Mesenchymal stem cell (in vitro differentiated cells and primary cell): ENCODE results near the gene HYDIN.
"Not testable (repeated sequence)": the region's sequence is repeated elsewhere in the genome, so short reads cannot be mapped to it uniquely, and the experiment has no call there.

Experiments used
- DNase-seq: peaks from one replicate; pipeline ENCODE4 v3.0.0-alpha.2; 2013
- H2AFZ ChIP-seq: one replicate; pipeline ENCODE4 v1.6.1; 2013; ENCODE audit warnings: low read depth, mild to moderate bottlenecking, control low read depth, inconsistent platforms, low read length, moderate library complexity
- H2AK5ac ChIP-seq: 2 replicates; pipeline ENCODE4 v1.6.1; 2013; ENCODE audit warnings: low read length, moderate library complexity, mild to moderate bottlenecking, inconsistent platforms; ENCODE audit not compliant: severe bottlenecking
- H2BK120ac ChIP-seq: one replicate; pipeline ENCODE4 v1.6.1; 2013; ENCODE audit warnings: low read depth, mild to moderate bottlenecking, inconsistent platforms, low read length, moderate library complexity
- H2BK12ac ChIP-seq, 2 experiments: one replicate each; pipeline ENCODE4 v1.6.1; 2013; ENCODE audit warnings: inconsistent platforms in 2 of 2, low read length in 2 of 2, mild to moderate bottlenecking in 2 of 2, moderate library complexity in 2 of 2, control low read depth in 1 of 2
- H2BK15ac ChIP-seq: one replicate; pipeline ENCODE4 v1.6.1; 2013; ENCODE audit warnings: mild to moderate bottlenecking, low read depth, inconsistent platforms; ENCODE audit not compliant: poor library complexity, severe bottlenecking
- H2BK5ac ChIP-seq: 2 replicates; pipeline ENCODE4 v1.6.1; 2013; ENCODE audit warnings: low read depth, mild to moderate bottlenecking, low read length, control low read depth, inconsistent platforms; ENCODE audit not compliant: poor library complexity, severe bottlenecking
- H3K14ac ChIP-seq, 2 experiments: one replicate each; pipeline ENCODE4 v1.6.1; 2013; ENCODE audit warnings: inconsistent platforms in 2 of 2, low read length in 2 of 2, control low read depth in 1 of 2, mild to moderate bottlenecking in 1 of 2, moderate library complexity in 1 of 2
- H3K18ac ChIP-seq, 2 experiments: one replicate each; pipeline ENCODE4 v1.6.1; 2013; ENCODE audit warnings: inconsistent platforms in 2 of 2, low read length in 2 of 2, control low read depth in 1 of 2, low read depth in 1 of 2, mild to moderate bottlenecking in 1 of 2
- H3K23ac ChIP-seq, 2 experiments: one replicate each; pipeline ENCODE4 v1.6.1; 2013; ENCODE audit warnings: inconsistent platforms in 2 of 2, low read length in 2 of 2, mild to moderate bottlenecking in 2 of 2, moderate library complexity in 2 of 2, control low read depth in 1 of 2
- H3K27ac ChIP-seq: 2 replicates; pipeline ENCODE4 v1.5.1; 2013; ENCODE audit warnings: mild to moderate bottlenecking, moderate library complexity, low read length, control low read depth, inconsistent platforms; ENCODE audit not compliant: poor library complexity, severe bottlenecking
- H3K27me3 ChIP-seq, 2 experiments: 2 replicates each; pipeline versions ENCODE4 v1.6.1 to v1.7.0; 2013; ENCODE audit warnings: low read length in 2 of 2, mild to moderate bottlenecking in 2 of 2, moderate library complexity in 2 of 2, control low read depth in 1 of 2, inconsistent platforms in 1 of 2; ENCODE audit not compliant: control insufficient read depth in 1 of 2, insufficient read depth in 1 of 2
- H3K36me3 ChIP-seq, 2 experiments: 2 replicates each; pipeline versions ENCODE4 v1.6.1 to v1.7.0; 2013; ENCODE audit warnings: low read length in 2 of 2, control low read depth in 1 of 2, inconsistent platforms in 1 of 2, low read depth in 1 of 2, mild to moderate bottlenecking in 1 of 2; ENCODE audit not compliant: insufficient read depth in 2 of 2, control insufficient read depth in 1 of 2
- H3K4ac ChIP-seq, 2 experiments: one replicate each; pipeline ENCODE4 v1.6.1; 2013; ENCODE audit warnings: inconsistent platforms in 2 of 2, low read length in 2 of 2, mild to moderate bottlenecking in 2 of 2, moderate library complexity in 2 of 2, control low read depth in 1 of 2, low read depth in 1 of 2
- H3K4me1 ChIP-seq: 2 replicates; pipeline ENCODE4 v1.6.1; 2013; ENCODE audit warnings: low read depth, low read length, control low read depth; ENCODE audit not compliant: control insufficient read depth, insufficient read depth
- H3K4me2 ChIP-seq: 2 replicates; pipeline ENCODE4 v1.6.1; 2013; ENCODE audit warnings: low read length, mild to moderate bottlenecking, inconsistent platforms; ENCODE audit not compliant: poor library complexity, severe bottlenecking
- H3K4me3 ChIP-seq, 2 experiments: 2 replicates each; pipeline versions ENCODE4 v1.5.1 to v1.7.0; 2013; ENCODE audit warnings: low read length in 2 of 2, mild to moderate bottlenecking in 2 of 2, control low read depth in 1 of 2, low read depth in 1 of 2; ENCODE audit not compliant: insufficient read depth in 1 of 2
- H3K79me1 ChIP-seq: replicated peaks from 2 replicates; pipeline ENCODE4 v1.6.1; 2013; ENCODE audit warnings: mild to moderate bottlenecking, control low read depth, low read length, inconsistent platforms; ENCODE audit not compliant: poor library complexity, severe bottlenecking
- H3K9ac ChIP-seq: 2 replicates; pipeline ENCODE4 v1.7.0; 2013; ENCODE audit warnings: mild to moderate bottlenecking, low read length, moderate library complexity
- H3K9me3 ChIP-seq: 2 replicates; pipeline ENCODE4 v1.7.0; 2013; ENCODE audit warnings: mild to moderate bottlenecking, low read length; ENCODE audit not compliant: control insufficient read depth
- H4K8ac ChIP-seq: one replicate; pipeline ENCODE4 v1.6.1; 2013; ENCODE audit warnings: inconsistent platforms, mild to moderate bottlenecking, low read length, moderate library complexity
- H4K91ac ChIP-seq: one replicate; pipeline ENCODE4 v1.6.1; 2013; ENCODE audit warnings: mild to moderate bottlenecking, low read length, inconsistent platforms
- WGBS: methylation state at CpG from one replicate; pipeline ENCODE4 v1.1.7; 2013; ENCODE audit warnings: mixed read lengths; 5-methylcytosine and 5-hydroxymethylcytosine counted together

The HYDIN gene

DNA sequence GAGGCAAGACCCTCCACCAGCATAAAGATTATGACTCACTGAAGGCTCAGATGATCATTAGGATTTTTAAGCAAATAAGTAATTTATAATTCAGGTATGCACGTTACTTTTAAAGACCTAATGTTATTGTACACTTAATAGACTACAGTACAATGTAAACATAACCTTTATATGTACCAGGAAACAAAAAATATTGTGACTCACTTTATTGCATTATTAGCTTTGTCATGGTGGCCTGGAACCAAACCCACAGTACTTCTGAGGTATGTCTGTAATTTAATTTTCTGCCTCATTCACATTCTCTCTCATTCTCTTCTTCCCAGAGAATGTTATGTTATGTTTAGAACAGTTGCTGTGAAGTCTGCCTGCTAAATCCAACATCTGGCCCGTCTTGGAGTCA is 407.8 kb downstream of the HYDIN start:
- not testable (repeated sequence) for H3K14ac ChIP-seq, H3K4me1 ChIP-seq, H3K9me3 ChIP-seq, H2BK15ac ChIP-seq, H3K27me3 ChIP-seq, H3K4me3 ChIP-seq, H2AFZ ChIP-seq, H3K27ac ChIP-seq, H2AK5ac ChIP-seq, H3K9ac ChIP-seq, H2BK5ac ChIP-seq, DNase-seq, H3K36me3 ChIP-seq, H4K8ac ChIP-seq, H3K79me1 ChIP-seq, H3K4ac ChIP-seq, H3K4me2 ChIP-seq, H2BK12ac ChIP-seq, H3K23ac ChIP-seq, H4K91ac ChIP-seq, H3K18ac ChIP-seq, H2BK120ac ChIP-seq
- WGBS: no CpG with 5 or more reads among the region's 2 CpGs

DNA sequence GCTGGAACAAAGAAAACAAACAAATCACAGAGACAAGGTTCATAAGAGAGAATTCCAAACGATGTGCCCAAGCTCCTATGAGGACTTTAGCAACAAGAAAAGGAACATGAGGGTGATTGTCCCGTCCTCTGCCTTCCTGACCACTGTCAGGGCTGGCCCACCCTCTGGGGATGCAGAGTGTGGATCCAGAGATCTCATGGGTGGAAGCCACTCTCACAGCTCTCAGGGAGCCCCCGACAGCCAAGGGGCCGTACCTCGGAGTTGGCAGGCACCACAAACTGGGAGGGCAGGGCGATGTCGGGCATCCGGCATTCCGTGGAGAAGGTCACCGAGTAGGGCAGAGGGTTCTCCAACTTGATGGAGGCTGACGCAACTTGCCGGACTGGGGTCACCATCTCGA is 412.4 kb downstream of the HYDIN start:
- not testable (repeated sequence) for H2BK15ac ChIP-seq, H3K9me3 ChIP-seq, H3K4me3 ChIP-seq, H3K36me3 ChIP-seq, H2AK5ac ChIP-seq, H3K4ac ChIP-seq, H4K91ac ChIP-seq, H3K79me1 ChIP-seq, DNase-seq, H2AFZ ChIP-seq, H3K14ac ChIP-seq, H3K23ac ChIP-seq, H3K18ac ChIP-seq, H2BK5ac ChIP-seq, H2BK120ac ChIP-seq, H3K4me2 ChIP-seq, H3K9ac ChIP-seq, H4K8ac ChIP-seq, H3K27ac ChIP-seq, H3K27me3 ChIP-seq, H2BK12ac ChIP-seq, H3K4me1 ChIP-seq
- no CpG with 5 or more reads among the region's 13 CpGs for WGBS

DNA sequence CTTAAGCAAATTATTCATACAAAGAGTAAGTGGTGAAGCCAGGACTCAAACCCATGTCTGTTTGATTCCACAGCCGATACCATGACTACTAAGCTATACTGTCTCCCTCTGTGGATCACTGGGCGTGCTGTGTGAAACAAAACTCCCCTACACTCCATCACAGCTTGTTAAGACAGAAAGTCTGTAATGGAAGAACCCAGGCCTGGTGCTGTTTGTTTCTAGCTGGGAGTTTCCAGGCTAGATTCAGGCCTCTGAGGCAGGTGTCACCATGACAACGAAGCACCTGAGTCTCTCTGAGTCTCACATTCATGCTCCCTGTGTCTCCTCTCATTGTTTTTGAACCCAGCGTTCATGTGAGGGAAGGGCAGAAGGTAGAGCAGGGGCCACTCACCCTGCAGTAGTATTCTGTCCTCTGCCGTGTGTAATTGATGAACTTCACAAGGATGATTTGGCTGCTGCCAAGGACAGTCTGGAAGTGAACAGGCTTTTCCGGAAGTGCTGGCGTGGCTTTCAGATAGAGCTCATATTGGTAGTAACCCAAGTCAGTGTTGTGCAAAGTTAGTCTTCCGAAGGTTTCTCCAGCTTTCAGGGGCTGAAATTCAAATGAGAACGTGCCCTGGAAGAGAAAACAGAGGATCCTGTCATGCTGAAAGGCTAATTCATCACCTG is 421.0 kb downstream of the HYDIN start:
- H3K4me1 ChIP-seq: no peaks in the 10 kb centered on the region
- no peak overlapping the region for H4K91ac ChIP-seq
- H3K4me2 ChIP-seq: no peak overlapping the region
- H3K9ac ChIP-seq: no peak overlapping the region
- no peak overlapping the region for H2BK12ac ChIP-seq
- H2BK5ac ChIP-seq: no peak overlapping the region
- H3K14ac ChIP-seq: no peak overlapping the region
- no peak overlapping the region for H3K4ac ChIP-seq
- no peak overlapping the region for H2BK15ac ChIP-seq
- H3K79me1 ChIP-seq: no peaks in the 10 kb centered on the region
- no peak overlapping the region for H2AK5ac ChIP-seq
- no peaks in the 10 kb centered on the region for H3K9me3 ChIP-seq
- no peak overlapping the region for H2AFZ ChIP-seq
- H2BK120ac ChIP-seq: no peak overlapping the region
- no peak overlapping the region for H3K27ac ChIP-seq
- H3K36me3 ChIP-seq: no peaks in the 10 kb centered on the region
- peaks cover 24% of the 10 kb centered on the region in 2 experiments for H3K27me3 ChIP-seq
- 74% methylated on average over 9 of the region's 9 CpGs for WGBS
- DNase-seq: no peak
- no peak overlapping the region for H3K23ac ChIP-seq
- H4K8ac ChIP-seq: no peak overlapping the region
- H3K18ac ChIP-seq: no peak overlapping the region
- H3K4me3 ChIP-seq: no peak overlapping the region

DNA sequence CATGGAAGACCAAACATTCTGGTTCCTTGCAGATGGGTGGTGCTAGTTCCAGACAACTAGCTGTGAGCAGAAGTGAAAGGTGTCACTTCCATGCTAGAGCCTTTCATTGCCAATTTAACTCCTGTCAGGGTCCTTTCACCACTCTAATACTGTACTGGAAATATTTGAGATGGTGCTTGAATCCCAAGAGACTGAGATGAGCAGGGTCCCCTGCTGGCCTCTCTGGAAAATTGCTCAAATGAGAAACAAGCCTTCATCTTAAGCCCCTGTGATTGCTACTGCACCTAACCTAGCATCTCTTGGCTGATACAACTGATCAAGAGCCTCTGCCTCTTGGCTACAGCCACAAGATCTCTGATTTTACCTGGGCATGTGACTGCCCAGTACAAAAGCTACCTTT is 422.2 kb downstream of the HYDIN start:
- DNase-seq: no peak
- H3K27ac ChIP-seq: no peak overlapping the region

More for the DNA sequence above, 422.2 kb downstream of the HYDIN start:
- no peak overlapping the region for H3K4me3 ChIP-seq
- H4K91ac ChIP-seq: no peak overlapping the region
- H2AK5ac ChIP-seq: no peak overlapping the region
- H2BK5ac ChIP-seq: no peak overlapping the region
- no peaks in the 10 kb centered on the region for H3K4me1 ChIP-seq
- H3K27me3 ChIP-seq: peaks cover 24% of the 10 kb centered on the region in 2 experiments
- no peak overlapping the region for H4K8ac ChIP-seq
- no peaks in the 10 kb centered on the region for H3K36me3 ChIP-seq
- H2BK15ac ChIP-seq: no peak overlapping the region
- no peak overlapping the region for H3K14ac ChIP-seq
- no peak overlapping the region for H3K4ac ChIP-seq
- H3K9ac ChIP-seq: no peak overlapping the region
- no peak overlapping the region for H3K4me2 ChIP-seq
- no peak overlapping the region for H2BK12ac ChIP-seq
- H3K9me3 ChIP-seq: no peaks in the 10 kb centered on the region
- no peak overlapping the region for H2BK120ac ChIP-seq
- no peak overlapping the region for H2AFZ ChIP-seq
- H3K23ac ChIP-seq: no peak overlapping the region
- H3K79me1 ChIP-seq: no peaks in the 10 kb centered on the region
- no peak overlapping the region for H3K18ac ChIP-seq
